GM18867 (cell line): ENCODE data around the gene AHNAK.
"Not testable (repeated sequence)": the region's sequence is repeated elsewhere in the genome, so short reads cannot be mapped to it uniquely, and the experiment has no call there.

ENCODE experiments used
- ATAC-seq: cut with Tn5 transposase; IDR thresholded peaks from one replicate; pipeline ENCODE4 v1.9.1; 2021; ENCODE audit warnings: mild to moderate bottlenecking, moderate library complexity; ENCODE audit not compliant: unreplicated experiment

Gene AHNAK

GRCh38 chr11:62394825-62395538 is 151.6 kb downstream of the AHNAK start:
- ATAC-seq: no peak

GRCh38 chr11:62393735-62394134 is 152.9 kb downstream of the AHNAK start:
- no peak for ATAC-seq

GRCh38 chr11:62393061-62393611 is 153.5 kb downstream of the AHNAK start:
- ATAC-seq: no peak

- ATAC-seq: no peak
Observed at GRCh38 chr11:62392506-62392905, 154.1 kb downstream of the AHNAK start.

DNA sequence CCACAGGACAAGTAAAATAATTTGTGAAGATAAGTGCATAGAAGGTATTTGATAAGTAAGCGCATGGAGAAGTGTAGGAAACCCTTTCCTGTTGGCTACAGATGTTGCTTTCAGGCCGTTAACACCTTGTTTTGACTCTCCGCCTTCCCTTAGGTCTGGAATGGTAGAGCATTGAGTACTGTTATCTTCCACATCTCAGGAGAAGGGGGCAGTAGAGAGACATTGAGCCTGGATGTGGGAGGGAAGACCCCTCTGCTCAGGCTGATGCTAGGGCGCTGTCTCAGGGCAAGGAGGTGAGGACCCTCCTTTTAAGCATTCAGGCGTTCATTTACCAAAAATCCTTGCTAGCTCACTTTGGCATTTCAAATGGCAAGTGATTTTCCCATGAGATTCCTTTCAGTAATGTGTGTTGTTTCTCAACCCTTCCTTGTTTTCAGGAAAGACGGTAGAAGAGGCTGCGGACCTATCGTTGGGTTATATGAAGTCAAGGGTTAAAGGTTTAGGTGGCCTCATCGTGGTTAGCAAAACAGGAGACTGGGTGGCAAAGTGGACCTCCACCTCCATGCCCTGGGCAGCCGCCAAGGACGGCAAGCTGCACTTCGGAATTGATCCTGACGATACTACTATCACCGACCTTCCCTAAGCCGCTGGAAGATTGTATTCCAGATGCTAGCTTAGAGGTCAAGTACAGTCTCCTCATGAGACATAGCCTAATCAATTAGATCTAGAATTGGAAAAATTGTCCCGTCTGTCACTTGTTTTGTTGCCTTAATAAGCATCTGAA is 154.8 kb downstream of the AHNAK start:
- ATAC-seq: no peak

DNA sequence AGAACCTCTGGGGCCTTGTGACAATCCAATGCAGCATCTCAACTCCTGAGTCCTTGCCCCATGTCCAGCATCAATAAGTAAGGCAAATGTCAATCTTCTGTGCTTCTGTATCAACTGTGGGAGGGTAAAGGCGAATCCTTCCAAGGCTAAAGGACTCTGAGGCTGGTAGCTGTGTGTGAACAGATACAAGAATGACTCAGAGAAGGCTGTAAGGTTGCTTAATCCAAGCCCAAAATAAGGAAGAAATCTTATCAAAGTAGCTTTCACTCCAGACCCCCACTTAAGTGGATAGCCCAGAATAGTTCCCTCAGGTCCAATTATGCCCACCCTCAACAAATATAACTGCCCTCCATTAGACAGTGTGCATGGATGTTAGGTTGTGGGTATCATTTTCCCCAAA is 155.9 kb downstream of the AHNAK start:
- ATAC-seq: no peak

- no peak for ATAC-seq
Observed at GRCh38 chr11:62390237-62390636, 156.4 kb downstream of the AHNAK start.

DNA sequence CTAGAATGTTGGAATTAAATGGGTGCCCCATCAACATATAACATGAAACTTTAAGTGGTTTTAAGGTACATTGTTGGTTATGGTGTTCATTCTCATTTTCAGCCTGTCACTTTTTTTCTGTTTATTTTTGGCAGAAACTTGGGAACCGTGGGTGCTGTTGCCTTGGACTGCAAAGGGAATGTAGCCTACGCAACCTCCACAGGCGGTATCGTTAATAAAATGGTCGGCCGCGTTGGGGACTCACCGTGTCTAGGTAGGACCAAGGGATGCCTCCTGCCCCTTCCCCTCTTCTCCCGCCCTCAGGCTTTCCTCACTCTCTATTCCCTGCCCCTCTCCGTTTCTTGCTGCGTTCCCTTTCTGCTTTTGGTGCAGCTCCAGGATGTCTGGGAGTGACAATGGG is 157.6 kb downstream of the AHNAK start:
- ATAC-seq: no peak

DNA sequence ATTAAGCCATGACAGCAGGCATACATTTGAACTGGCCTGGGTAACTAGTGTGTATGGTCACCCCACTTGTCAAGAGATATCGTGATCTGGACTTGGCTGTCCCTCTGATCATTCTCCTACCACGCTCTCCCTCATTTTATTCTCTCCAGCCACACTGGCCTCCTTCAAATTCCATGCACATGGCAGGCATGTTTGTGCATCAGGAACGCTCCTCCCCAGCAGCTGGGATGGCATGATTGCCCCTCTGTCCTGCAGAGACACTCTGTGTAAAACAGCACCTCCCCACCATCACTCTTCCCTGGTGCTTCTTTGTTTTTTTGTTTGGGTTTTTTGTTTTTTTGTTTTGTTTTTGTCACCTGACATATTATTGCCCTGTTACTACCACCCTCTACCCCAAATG is 159.2 kb downstream of the AHNAK start:
- no peak for ATAC-seq

DNA sequence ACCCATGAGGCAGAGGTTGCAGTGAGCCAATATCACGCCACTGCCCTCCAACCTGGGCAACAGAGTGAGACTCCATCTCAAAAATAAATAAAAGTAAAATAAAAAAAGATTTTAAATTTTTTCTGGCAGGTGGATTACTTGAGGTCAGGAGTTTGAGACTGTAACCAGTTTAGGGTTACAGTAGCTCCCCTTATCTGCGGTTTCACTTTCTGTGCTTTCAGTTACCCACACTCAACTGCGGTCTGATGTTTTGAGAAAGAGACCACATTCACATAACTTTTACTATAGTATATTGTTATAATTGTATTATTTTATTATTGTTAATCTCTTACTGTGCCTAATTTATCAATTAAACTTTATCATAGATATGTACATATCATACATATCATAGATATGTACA is 160.5 kb downstream of the AHNAK start:
- not testable (repeated sequence) for ATAC-seq

DNA sequence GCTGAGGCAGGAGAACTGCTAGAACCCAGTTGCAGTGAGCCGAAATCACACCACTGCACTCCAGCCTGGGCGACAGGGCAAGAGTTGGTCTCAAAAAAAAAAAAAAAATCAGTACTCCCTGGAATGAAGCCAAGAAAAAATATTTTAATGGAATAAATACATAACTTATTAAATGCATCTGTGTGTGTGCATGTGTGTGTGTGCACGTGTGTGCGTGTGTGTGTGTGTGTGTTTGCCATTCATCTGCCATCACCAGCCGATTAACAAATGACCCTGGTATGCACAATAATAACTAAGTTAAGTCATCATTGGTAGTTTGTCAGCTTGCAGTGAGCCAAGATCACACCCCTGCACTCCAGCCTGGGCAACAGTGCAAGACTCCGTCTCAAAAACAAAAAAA is 162.8 kb downstream of the AHNAK start:
- ATAC-seq: no peak
